Smooth muscle cell (in vitro differentiated cells): ENCODE data around the gene GNL2. TPM values are rescaled to one million over a fixed set of nuclear protein-coding genes. Genes with fewer than 3 reads are reported as not detected.

Experiments
- DNase-seq: peaks from one replicate; lab custom pipeline; 2025; ENCODE audit not compliant: unreplicated experiment; lab: John Stamatoyannopoulos, UW
- H2AFZ ChIP-seq: fragments of 200-600 bp; sonication (generic); 2 replicates; pipeline ENCODE4 v1.6.0; 2016; ENCODE audit warnings: antibody characterized with exemption, low read depth, mild to moderate bottlenecking
- H3F3A ChIP-seq: fragments of 200-600 bp; sonication (generic); 2 replicates; pipeline ENCODE4 v1.6.0; 2017; ENCODE audit warnings: antibody characterized with exemption, low read depth
- H3K27ac ChIP-seq: fragments of 200-600 bp; sonication (generic); 2 replicates; pipeline ENCODE4 v1.5.1; 2016; ENCODE audit warnings: low read depth, mild to moderate bottlenecking
- H3K27me3 ChIP-seq: fragments of 200-600 bp; sonication (generic); 2 replicates; pipeline ENCODE4 v1.6.1; 2016; ENCODE audit warnings: low read depth, mild to moderate bottlenecking
- H3K36me3 ChIP-seq: fragments of 200-600 bp; sonication (generic); 2 replicates; pipeline ENCODE4 v1.5.1; 2016; ENCODE audit warnings: low read depth
- H3K4me1 ChIP-seq: fragments of 200-600 bp; sonication (generic); 2 replicates; pipeline ENCODE4 v1.5.1; 2016; ENCODE audit warnings: low read depth
- H3K4me2 ChIP-seq: fragments of 200-600 bp; sonication (generic); 2 replicates; pipeline ENCODE4 v1.6.0; 2016; ENCODE audit warnings: mild to moderate bottlenecking
- H3K4me3 ChIP-seq: fragments of 200-600 bp; sonication (generic); 2 replicates; pipeline ENCODE4 v1.5.1; 2016; ENCODE audit warnings: mild to moderate bottlenecking
- H3K79me2 ChIP-seq: fragments of 200-600 bp; sonication (generic); 2 replicates; pipeline ENCODE4 v1.6.0; 2016; ENCODE audit warnings: low read depth, mild to moderate bottlenecking
- H3K9ac ChIP-seq: fragments of 200-600 bp; sonication (generic); 2 replicates; pipeline ENCODE4 v1.6.0; 2016; ENCODE audit warnings: low read depth
- H3K9me3 ChIP-seq: fragments of 200-600 bp; sonication (generic); replicated peaks from 2 replicates; pipeline ENCODE4 v1.5.1; 2016; ENCODE audit warnings: low read depth
- H4K20me1 ChIP-seq: fragments of 200-600 bp; sonication (generic); 2 replicates; pipeline ENCODE4 v1.6.0; 2016; ENCODE audit warnings: low read depth
- WGBS: methylation state at CpG from one replicate; pipeline ENCODE4 v1.1.7; 2016; ENCODE audit warnings: low lambda C conversion rate; 5-methylcytosine and 5-hydroxymethylcytosine counted together
- polyA plus RNA-seq: library from polyadenylated mRNA; unstranded; fragments of >200 nt; fragmentation: Nextera tagmentation; extraction: Ambion mirVana; gene quantifications from 2 replicates; pipeline ENCODE4 v1.2.1, GENCODE V29; 2016
- total RNA-seq: library from RNA; depleted of rRNA; stranded (reverse); fragments of >200 nt; gene quantifications from 2 replicates; pipeline ENCODE4 v1.2.3, GENCODE V29; 2014
- TF ChIP-seq, protein P1 (sequence below): fragments of 200-600 bp; sonication (generic); IDR thresholded peaks from 2 replicates; pipeline ENCODE4 v1.5.1; 2017; ENCODE audit warnings: borderline replicate concordance, mild to moderate bottlenecking, antibody characterized with exemption; ENCODE audit not compliant: insufficient read depth, poor library complexity, severe bottlenecking

The GNL2 gene
- total and polyA plus RNA-seq, 2 experiments from 2014 or later = 57.4 to 61.2 TPM

GRCh38 chr1:37614105-37614504 lies 18.4 kb upstream of the GNL2 start:
- no peaks in the 10 kb centered on the region for H4K20me1 ChIP-seq
- DNase-seq = no peak
- no peaks in the 10 kb centered on the region for H3K36me3 ChIP-seq
- no peak overlapping the region for H3K4me3 ChIP-seq
- H3K4me2 ChIP-seq = no peak overlapping the region
- H3K9me3 ChIP-seq = no peaks in the 10 kb centered on the region
- H3F3A ChIP-seq = no peaks in the 10 kb centered on the region
- TF ChIP-seq, protein P1, sequence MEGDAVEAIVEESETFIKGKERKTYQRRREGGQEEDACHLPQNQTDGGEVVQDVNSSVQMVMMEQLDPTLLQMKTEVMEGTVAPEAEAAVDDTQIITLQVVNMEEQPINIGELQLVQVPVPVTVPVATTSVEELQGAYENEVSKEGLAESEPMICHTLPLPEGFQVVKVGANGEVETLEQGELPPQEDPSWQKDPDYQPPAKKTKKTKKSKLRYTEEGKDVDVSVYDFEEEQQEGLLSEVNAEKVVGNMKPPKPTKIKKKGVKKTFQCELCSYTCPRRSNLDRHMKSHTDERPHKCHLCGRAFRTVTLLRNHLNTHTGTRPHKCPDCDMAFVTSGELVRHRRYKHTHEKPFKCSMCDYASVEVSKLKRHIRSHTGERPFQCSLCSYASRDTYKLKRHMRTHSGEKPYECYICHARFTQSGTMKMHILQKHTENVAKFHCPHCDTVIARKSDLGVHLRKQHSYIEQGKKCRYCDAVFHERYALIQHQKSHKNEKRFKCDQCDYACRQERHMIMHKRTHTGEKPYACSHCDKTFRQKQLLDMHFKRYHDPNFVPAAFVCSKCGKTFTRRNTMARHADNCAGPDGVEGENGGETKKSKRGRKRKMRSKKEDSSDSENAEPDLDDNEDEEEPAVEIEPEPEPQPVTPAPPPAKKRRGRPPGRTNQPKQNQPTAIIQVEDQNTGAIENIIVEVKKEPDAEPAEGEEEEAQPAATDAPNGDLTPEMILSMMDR = no peak
- no peaks in the 10 kb centered on the region for H3K4me1 ChIP-seq
- H2AFZ ChIP-seq = no peak overlapping the region
- WGBS = 85% methylated on average over 5 of the region's 5 CpGs
- no peak overlapping the region for H3K9ac ChIP-seq
- H3K79me2 ChIP-seq = no peaks in the 10 kb centered on the region
- peaks cover 82% of the 10 kb centered on the region for H3K27me3 ChIP-seq
- no peak overlapping the region for H3K27ac ChIP-seq

DNA sequence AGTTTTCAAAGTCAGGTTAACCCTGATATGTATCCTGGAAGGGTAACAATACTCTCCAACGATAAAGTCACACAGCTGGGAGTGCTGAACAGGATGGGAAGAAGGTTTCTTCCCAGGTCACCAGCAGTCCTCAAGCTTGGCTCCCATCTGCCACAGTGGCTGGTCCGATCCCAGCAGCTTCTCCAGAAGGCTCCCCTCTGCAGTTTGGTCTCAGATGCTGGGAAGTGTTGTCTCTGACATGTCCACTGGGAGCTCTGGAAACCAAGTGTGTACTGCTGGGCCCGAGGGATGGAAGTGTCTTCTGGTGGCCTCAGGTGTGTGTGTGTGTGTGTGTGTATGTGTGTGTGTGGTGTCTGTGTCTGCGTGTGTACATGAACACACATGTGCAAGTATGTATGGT lies 16.4 kb upstream of the GNL2 start:
- Histone ChIP-seq H3K4me2 (no peak overlapping the region), H3K4me1 (no peaks in the 10 kb centered on the region), H3K9ac (no peak overlapping the region), H3K9me3 (no peaks in the 10 kb centered on the region), H3F3A (no peaks in the 10 kb centered on the region), H3K79me2 (no peaks in the 10 kb centered on the region), H2AFZ (no peak overlapping the region), H3K4me3 (no peak overlapping the region), H3K27me3 (peaks cover 85% of the 10 kb centered on the region), H3K27ac (no peak overlapping the region), H4K20me1 (no peaks in the 10 kb centered on the region), H3K36me3 (no peaks in the 10 kb centered on the region)
- DNase-seq = no peak
- WGBS = 73% methylated on average over 4 of the region's 4 CpGs
- TF ChIP-seq, protein P1 = no peak

GRCh38 chr1:37609994-37610393 lies 14.3 kb upstream of the GNL2 start:
- no peak overlapping the region for H3K4me3 ChIP-seq
- H3K4me2 ChIP-seq = no peak overlapping the region
- no peaks in the 10 kb centered on the region for H3K79me2 ChIP-seq
- no peaks in the 10 kb centered on the region for H3K36me3 ChIP-seq
- H3K27ac ChIP-seq = no peak overlapping the region
- H3K27me3 ChIP-seq = peaks cover 78% of the 10 kb centered on the region
- H3K9ac ChIP-seq = no peak overlapping the region
- no peaks in the 10 kb centered on the region for H3F3A ChIP-seq
- no peak overlapping the region for H2AFZ ChIP-seq
- no peaks in the 10 kb centered on the region for H3K4me1 ChIP-seq
- H4K20me1 ChIP-seq = no peaks in the 10 kb centered on the region
- WGBS = 82% methylated on average over 2 of the region's 2 CpGs
- TF ChIP-seq, protein P1 = no peak
- H3K9me3 ChIP-seq = no peaks in the 10 kb centered on the region
- no peak for DNase-seq

- H3K79me2 ChIP-seq = no peaks in the 10 kb centered on the region
- WGBS = 54% methylated on average over 2 of the region's 2 CpGs
Observed at GRCh38 chr1:37609002-37609401, 13.3 kb upstream of the GNL2 start.

More at GRCh38 chr1:37609002-37609401, 13.3 kb upstream of the GNL2 start:
- no peak overlapping the region for H3K4me2 ChIP-seq
- TF ChIP-seq, protein P1 = no peak
- peaks cover 71% of the 10 kb centered on the region for H3K27me3 ChIP-seq
- no peak overlapping the region for H3K27ac ChIP-seq
- no peaks in the 10 kb centered on the region for H4K20me1 ChIP-seq
- no peak overlapping the region for H2AFZ ChIP-seq
- H3K4me3 ChIP-seq = no peak overlapping the region
- no peak for DNase-seq
- H3K4me1 ChIP-seq = no peaks in the 10 kb centered on the region
- H3K36me3 ChIP-seq = no peaks in the 10 kb centered on the region
- H3K9ac ChIP-seq = no peak overlapping the region
- H3K9me3 ChIP-seq = no peaks in the 10 kb centered on the region
- H3F3A ChIP-seq = no peaks in the 10 kb centered on the region
